HS-5 (cell line): Measurements from ENCODE around the gene PIP4K2A.

ENCODE experiments used
- DNase-seq: peaks from one replicate; pipeline ENCODE4 v3.0.0-alpha.2; 2012; ENCODE audit warnings: low read depth

PIP4K2A gene

GRCh38 chr10:22638863-22639262, 75.5 kb downstream of the PIP4K2A start:
- no peak for DNase-seq

GRCh38 chr10:22637491-22637890, 76.9 kb downstream of the PIP4K2A start:
- no peak for DNase-seq

- no peak for DNase-seq
Measured at GRCh38 chr10:22635650-22636049, 78.7 kb downstream of the PIP4K2A start.

- DNase-seq, result no peak
Measured at GRCh38 chr10:22634606-22635459, 79.5 kb downstream of the PIP4K2A start.

- DNase-seq, result no peak
Measured at GRCh38 chr10:22634093-22634492, 80.3 kb downstream of the PIP4K2A start.

- DNase-seq, result no peak
Measured at GRCh38 chr10:22633528-22633927, 80.8 kb downstream of the PIP4K2A start.

GRCh38 chr10:22633106-22633505, 81.3 kb downstream of the PIP4K2A start:
- DNase-seq, result no peak

- DNase-seq, result no peak
Measured at GRCh38 chr10:22631646-22632278, 82.6 kb downstream of the PIP4K2A start.

GRCh38 chr10:22631185-22631584, 83.2 kb downstream of the PIP4K2A start:
- DNase-seq, result no peak

- DNase-seq, result no peak
Measured at GRCh38 chr10:22630234-22631174, 83.9 kb downstream of the PIP4K2A start.

GRCh38 chr10:22629852-22630233, 84.5 kb downstream of the PIP4K2A start:
- no peak for DNase-seq

GRCh38 chr10:22629126-22629525, 85.3 kb downstream of the PIP4K2A start:
- no peak for DNase-seq

- no peak for DNase-seq
Measured at GRCh38 chr10:22628309-22628708, 86.1 kb downstream of the PIP4K2A start.

- DNase-seq, result no peak
Measured at GRCh38 chr10:22626784-22627183, 87.6 kb downstream of the PIP4K2A start.

GRCh38 chr10:22625516-22626290, 88.7 kb downstream of the PIP4K2A start:
- DNase-seq, result no peak

GRCh38 chr10:22624287-22624738, 90.1 kb downstream of the PIP4K2A start:
- peak; percentile 56 for DNase-seq

GRCh38 chr10:22623633-22624253, 90.6 kb downstream of the PIP4K2A start:
- DNase-seq, result no peak

- DNase-seq, result no peak
Measured at GRCh38 chr10:22622242-22622806, 92.1 kb downstream of the PIP4K2A start.

GRCh38 chr10:22621726-22622125, 92.7 kb downstream of the PIP4K2A start:
- DNase-seq, result no peak

- no peak for DNase-seq
Measured at GRCh38 chr10:22620929-22621328, 93.4 kb downstream of the PIP4K2A start.
